GM12892 (cell line): ENCODE data around the gene GPRASP3. TPM values are rescaled to one million over a fixed set of nuclear protein-coding genes. Genes with fewer than 3 reads are reported as not detected.
"Not testable (repeated sequence)": the region's sequence is repeated elsewhere in the genome, so short reads cannot be mapped to it uniquely, and the experiment has no call there.

ENCODE experiments used
- DNase-seq: peaks from one replicate; pipeline ENCODE4 v3.0.0; 2011; ENCODE audit not compliant: insufficient read length
- FAIRE-seq: peaks from 2 replicates; lab custom pipeline; 2011; peaks lifted over from hg19 to GRCh38; lab: Jason Lieb, UNC
- POLR2A ChIP-seq: IDR thresholded peaks from 2 replicates; pipeline ENCODE4 v1.6.1; 2011; ENCODE audit warnings: low read depth, low read length, control low read depth
- POLR2AphosphoS5 ChIP-seq: IDR thresholded peaks from 2 replicates; pipeline ENCODE4 v1.6.1; 2011; ENCODE audit warnings: low read depth, low read length, control low read depth
- TAF1 ChIP-seq: IDR thresholded peaks from 2 replicates; pipeline ENCODE4 v1.6.1; 2011; ENCODE audit warnings: low read depth, mild to moderate bottlenecking, control low read depth, low read length, borderline replicate concordance
- polyA plus RNA-seq: library from polyadenylated mRNA; unstranded; fragments of >200 nt; gene quantifications from one replicate; pipeline ENCODE4 v1.2.1, GENCODE V29; 2012; ENCODE audit warnings: missing spikeins, inconsistent platforms; ENCODE audit not compliant: missing spikeins

GPRASP3 gene
- 1.4 TPM for polyA plus RNA-seq

DNA sequence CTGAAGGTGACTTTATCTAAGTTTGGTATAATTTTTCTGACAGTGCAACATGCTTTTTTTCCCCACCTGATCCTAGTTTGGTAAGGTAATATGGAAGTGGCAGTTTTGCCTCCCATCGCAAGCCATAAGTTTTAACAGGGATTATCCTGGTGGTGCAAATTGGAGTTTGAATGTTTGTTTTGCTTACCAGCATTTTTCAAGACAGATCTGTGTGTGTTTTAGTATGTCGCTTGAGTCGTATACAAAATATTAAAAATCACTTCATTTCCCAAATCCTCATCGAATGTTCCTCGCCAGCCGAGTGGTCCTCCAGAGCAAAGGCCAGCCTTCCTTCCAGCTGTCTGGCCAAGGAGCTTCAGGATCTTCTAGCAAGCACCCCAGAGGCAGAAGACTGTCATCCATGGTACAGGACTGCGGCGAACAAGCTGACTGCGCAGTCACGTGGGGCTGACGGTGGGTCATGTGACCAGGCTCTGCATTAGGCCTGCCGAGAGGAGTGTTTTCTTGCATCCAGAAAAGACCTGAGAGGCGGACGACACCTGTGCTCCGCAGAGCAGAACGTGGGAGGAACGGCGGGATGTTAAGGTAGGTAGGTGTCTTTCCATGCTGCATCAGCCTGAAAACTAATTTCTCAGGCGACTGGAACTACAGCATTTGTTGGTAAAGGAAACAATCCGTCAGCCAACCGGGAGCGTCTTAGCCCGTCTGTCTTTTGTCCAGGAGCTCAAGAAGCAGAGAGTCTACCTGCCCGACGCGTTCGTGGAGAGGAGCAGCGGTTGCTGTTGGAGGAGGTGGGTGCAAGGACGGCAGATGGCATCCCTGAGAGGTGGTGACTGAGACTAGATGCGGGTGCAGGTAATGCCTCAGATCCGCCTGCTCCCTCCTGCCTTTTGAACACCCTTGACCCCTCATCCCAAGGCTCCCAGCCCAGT is at the start of gene GPRASP3:
Gene GPRASP3, plus strand, starts transcription at position 507 of the 932 bp plus-strand sequence. CDS start 28,253 bp downstream, outside the sequence.
- TF ChIP-seq POLR2A (peak; percentile 38; the same call in 1 of the 2 replicates), TAF1 (peak; percentile 51; the same call in 1 of the 2 replicates), POLR2AphosphoS5 (no peak)
- FAIRE-seq (peak; percentile 88), DNase-seq (peak; percentile 50)

DNA sequence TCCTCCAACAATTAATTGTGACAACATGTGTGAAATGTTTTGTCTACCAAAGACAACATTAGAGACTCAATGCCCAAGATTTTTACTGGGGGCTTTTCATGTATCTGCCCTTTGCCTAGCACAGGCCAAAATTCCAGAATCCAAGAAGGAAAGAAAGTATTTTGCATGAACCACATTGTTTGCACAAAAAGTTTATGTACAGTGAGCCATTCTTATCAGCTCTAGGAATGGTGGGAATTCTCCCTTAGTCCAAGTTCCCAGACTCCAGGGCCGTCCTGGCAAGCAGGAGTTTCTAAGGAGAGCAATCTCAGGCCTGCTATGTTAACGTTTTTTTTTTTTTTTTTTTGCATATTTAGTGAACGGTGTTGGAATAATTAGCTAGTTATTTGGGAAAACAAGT is 47.7 kb upstream of the GPRASP3 start:
- DNase-seq: no peak

GRCh38 chrX:102677479-102677878 is 43.1 kb upstream of the GPRASP3 start:
- FAIRE-seq: not testable (repeated sequence)

More for the DNA sequence above, 47.7 kb upstream of the GPRASP3 start:
- TF ChIP-seq POLR2A (no peak), POLR2AphosphoS5 (no peak), TAF1 (no peak)
- no peak for FAIRE-seq

GRCh38 chrX:102684772-102685520 is 35.6 kb upstream of the GPRASP3 start:
- FAIRE-seq: no peak
- TF ChIP-seq POLR2A (no peak), POLR2AphosphoS5 (no peak), TAF1 (no peak)
- no peak for DNase-seq

More at GRCh38 chrX:102677479-102677878, 43.1 kb upstream of the GPRASP3 start:
- not testable (repeated sequence) for DNase-seq

DNA sequence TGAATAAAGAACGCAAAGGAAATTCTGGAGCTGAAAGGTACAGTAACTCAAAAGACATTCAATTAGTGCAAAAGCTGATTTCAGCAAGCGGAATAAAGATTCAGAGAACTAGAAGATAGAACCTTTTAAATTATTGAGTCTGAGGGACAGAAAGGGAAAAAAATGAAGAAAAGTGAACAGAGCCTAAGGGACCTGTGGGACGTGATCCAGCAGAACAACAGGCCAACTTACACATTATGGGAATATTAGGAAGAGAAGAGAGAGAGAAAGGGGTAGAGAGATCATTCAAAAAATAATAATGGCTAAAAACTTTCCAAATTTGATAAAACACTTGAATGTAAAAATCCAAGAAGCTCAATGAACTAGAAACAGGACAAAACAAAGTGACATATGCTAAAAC is 25.8 kb upstream of the GPRASP3 start:
- no peak for DNase-seq
- no peak for FAIRE-seq
- TF ChIP-seq POLR2A (no peak), TAF1 (no peak), POLR2AphosphoS5 (no peak)

- FAIRE-seq (no peak), DNase-seq (no peak)
- no peak for TF ChIP-seq POLR2A
- TF ChIP-seq POLR2AphosphoS5: no peak
- TF ChIP-seq TAF1: no peak
Measured at GRCh38 chrX:102696306-102696705, 24.2 kb upstream of the GPRASP3 start.

DNA sequence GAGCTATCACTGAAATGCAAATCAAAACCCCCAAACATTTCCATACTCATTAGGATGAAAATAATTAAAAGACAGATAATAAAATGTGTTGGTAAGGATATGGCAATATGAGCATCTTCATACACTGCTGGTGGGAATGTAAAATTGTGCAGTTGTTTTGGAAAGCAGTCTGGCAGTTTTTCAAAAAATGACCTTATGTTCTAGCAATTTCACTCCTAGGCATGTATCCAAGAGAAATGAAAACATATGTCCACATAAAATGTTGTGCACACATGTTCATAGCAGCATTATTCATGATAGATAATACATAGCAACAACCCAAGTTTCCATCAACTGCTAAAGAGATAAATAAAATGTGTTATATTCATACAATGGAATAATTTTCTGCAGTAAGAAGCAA is 23.0 kb upstream of the GPRASP3 start:
- FAIRE-seq (no peak), DNase-seq (no peak)
- TF ChIP-seq POLR2A (no peak), TAF1 (no peak), POLR2AphosphoS5 (no peak)

GRCh38 chrX:102708900-102709299 is 11.6 kb upstream of the GPRASP3 start:
- DNase-seq: no peak
- no peak for FAIRE-seq
- TF ChIP-seq TAF1 (no peak), POLR2A (no peak), POLR2AphosphoS5 (no peak)

DNA sequence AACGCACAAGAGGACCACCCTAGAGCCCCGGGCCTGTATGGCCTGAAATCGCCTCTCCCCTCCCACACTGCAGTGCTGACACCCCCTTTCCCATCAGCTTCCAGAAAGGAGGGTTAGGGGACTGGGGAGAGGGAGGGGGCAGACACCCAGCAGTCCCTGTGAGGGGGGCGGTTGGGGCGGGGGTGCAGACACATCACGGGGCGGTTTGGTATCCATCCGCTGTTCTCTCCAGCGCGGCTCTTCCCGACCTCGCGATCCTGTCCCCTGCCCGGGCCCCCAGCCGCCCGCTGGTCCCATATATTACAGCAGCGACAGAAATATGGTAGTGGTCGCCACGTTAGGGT is 8.7 kb upstream of the GPRASP3 start:
- TF ChIP-seq POLR2AphosphoS5 (no peak), POLR2A (no peak), TAF1 (no peak)
- DNase-seq (no peak), FAIRE-seq (no peak)

DNA sequence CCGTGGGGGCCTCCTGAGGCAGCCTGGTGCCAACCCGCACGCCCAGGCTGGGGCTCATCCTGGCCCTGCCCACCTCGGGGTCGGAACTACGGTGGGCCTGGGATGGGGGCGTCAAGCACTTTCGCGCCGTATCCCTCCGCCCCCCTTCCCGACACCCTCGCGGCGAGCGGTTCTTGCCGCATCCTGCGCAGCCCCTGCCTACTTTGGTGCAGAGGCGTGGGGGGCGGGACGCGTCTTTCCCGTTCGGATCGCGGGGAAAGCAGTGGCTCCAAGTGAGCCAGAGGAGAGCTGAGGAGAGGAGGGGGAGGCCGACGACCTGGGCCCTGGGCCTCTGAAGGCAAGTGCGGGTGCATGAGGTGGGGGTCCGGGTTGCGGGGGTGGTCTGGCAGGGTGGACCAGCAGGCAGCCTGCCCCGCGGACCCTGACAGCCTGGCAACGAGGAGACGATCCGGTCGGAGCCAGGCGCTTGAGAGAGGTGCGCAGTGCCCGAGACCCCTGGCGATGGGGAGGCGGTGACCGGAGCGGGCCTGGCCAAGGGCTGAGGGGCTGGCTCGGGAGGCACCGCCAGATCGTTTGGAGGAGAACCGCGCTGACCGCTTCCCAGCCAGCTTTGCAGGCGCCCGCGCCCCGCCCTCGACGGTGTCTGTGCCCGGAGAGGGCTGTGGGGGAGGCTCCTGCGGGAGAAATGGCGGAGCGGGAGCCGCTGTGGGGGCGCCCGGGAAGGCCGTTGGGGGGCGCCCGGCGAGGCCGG is 8.2 kb upstream of the GPRASP3 start, which contains the start of gene GPRASP2:
Gene GPRASP2, plus strand, starts transcription at position 233 of the 751 bp plus-strand sequence. CDS start 2,422 bp downstream, outside the sequence.
- DNase-seq (no peak), FAIRE-seq (no peak)
- no peak for TF ChIP-seq POLR2A
